ENCODE results near the gene MAGI3.
"Not testable (repeated sequence)": the region's sequence is repeated elsewhere in the genome, so short reads cannot be mapped to it uniquely, and the experiment has no call there.

MAGI3 gene

GRCh38 chr1:113538225-113538624 is 147.9 kb downstream of the MAGI3 start:
- no peaks in the 10 kb centered on the region for H3K36me3 Mint-ChIP-seq (ENCODE audit: low read depth)

GRCh38 chr1:113540335-113540734 is 150.0 kb downstream of the MAGI3 start:
- Mint-ChIP-seq H3K36me3 (ENCODE audit: low read depth) (no peaks in the 10 kb centered on the region), H3K4me1 (ENCODE audit: low read depth) (no peaks in the 10 kb centered on the region), H3K9me3 (no peaks in the 10 kb centered on the region), H3K27ac (no peak overlapping the region), H3K4me3 (no peak overlapping the region), H3K27me3 (no peaks in the 10 kb centered on the region)
- no peak for DNase-seq

More at GRCh38 chr1:113538225-113538624, 147.9 kb downstream of the MAGI3 start:
- no peaks in the 10 kb centered on the region for H3K27me3 Mint-ChIP-seq
- no peak for DNase-seq
- H3K4me3 Mint-ChIP-seq = no peak overlapping the region
- H3K27ac Mint-ChIP-seq = no peak overlapping the region
- H3K4me1 Mint-ChIP-seq (ENCODE audit: low read depth) = no peaks in the 10 kb centered on the region
- H3K9me3 Mint-ChIP-seq = no peaks in the 10 kb centered on the region

- H3K4me3 Mint-ChIP-seq = no peak overlapping the region
- H3K27me3 Mint-ChIP-seq = no peaks in the 10 kb centered on the region
- no peak overlapping the region for H3K27ac Mint-ChIP-seq
- no peak for DNase-seq
- no peaks in the 10 kb centered on the region for H3K4me1 Mint-ChIP-seq (ENCODE audit: low read depth)
- H3K36me3 Mint-ChIP-seq (ENCODE audit: low read depth) = no peaks in the 10 kb centered on the region
- H3K9me3 Mint-ChIP-seq = no peaks in the 10 kb centered on the region
Measured at GRCh38 chr1:113541106-113541505, 150.8 kb downstream of the MAGI3 start.

GRCh38 chr1:113542221-113542701 is 151.9 kb downstream of the MAGI3 start:
- Mint-ChIP-seq H3K36me3 (ENCODE audit: low read depth) (no peaks in the 10 kb centered on the region), H3K9me3 (no peaks in the 10 kb centered on the region), H3K27ac (no peak overlapping the region), H3K4me1 (ENCODE audit: low read depth) (no peaks in the 10 kb centered on the region), H3K27me3 (no peaks in the 10 kb centered on the region), H3K4me3 (no peak overlapping the region)
- no peak for DNase-seq

- Mint-ChIP-seq H3K27me3 (no peaks in the 10 kb centered on the region), H3K9me3 (no peaks in the 10 kb centered on the region), H3K4me3 (no peak overlapping the region), H3K27ac (no peak overlapping the region), H3K36me3 (ENCODE audit: low read depth) (no peaks in the 10 kb centered on the region), H3K4me1 (ENCODE audit: low read depth) (no peaks in the 10 kb centered on the region)
- DNase-seq = no peak
Measured at GRCh38 chr1:113543110-113543509, 152.8 kb downstream of the MAGI3 start.

- Mint-ChIP-seq H3K27me3 (no peaks in the 10 kb centered on the region), H3K9me3 (no peaks in the 10 kb centered on the region), H3K4me3 (no peak overlapping the region), H3K36me3 (ENCODE audit: low read depth) (peaks cover 9% of the 10 kb centered on the region), H3K27ac (no peak overlapping the region), H3K4me1 (ENCODE audit: low read depth) (no peaks in the 10 kb centered on the region)
- no peak for DNase-seq
Measured at GRCh38 chr1:113545210-113545609, 154.9 kb downstream of the MAGI3 start.

- Mint-ChIP-seq H3K4me1 (ENCODE audit: low read depth) (no peaks in the 10 kb centered on the region), H3K27me3 (no peaks in the 10 kb centered on the region)
- DNase-seq = no peak
Measured at GRCh38 chr1:113545626-113546025, 155.3 kb downstream of the MAGI3 start.

GRCh38 chr1:113551728-113552127 is 161.4 kb downstream of the MAGI3 start:
- peaks cover 6% of the 10 kb centered on the region for H3K9me3 Mint-ChIP-seq
- no peak for DNase-seq

More at GRCh38 chr1:113545626-113546025, 155.3 kb downstream of the MAGI3 start:
- Mint-ChIP-seq H3K27ac (no peak overlapping the region), H3K4me3 (no peak overlapping the region), H3K9me3 (no peaks in the 10 kb centered on the region), H3K36me3 (ENCODE audit: low read depth) (peaks cover 9% of the 10 kb centered on the region)

GRCh38 chr1:113552244-113552643 is 161.9 kb downstream of the MAGI3 start:
- Mint-ChIP-seq H3K27ac (no peak overlapping the region), H3K9me3 (peaks cover 6% of the 10 kb centered on the region), H3K36me3 (ENCODE audit: low read depth) (peaks cover 31% of the 10 kb centered on the region), H3K27me3 (no peaks in the 10 kb centered on the region), H3K4me3 (no peak overlapping the region), H3K4me1 (ENCODE audit: low read depth) (no peaks in the 10 kb centered on the region)
- DNase-seq = no peak

More at GRCh38 chr1:113551728-113552127, 161.4 kb downstream of the MAGI3 start:
- H3K36me3 Mint-ChIP-seq (ENCODE audit: low read depth) = peaks cover 31% of the 10 kb centered on the region
- no peaks in the 10 kb centered on the region for H3K4me1 Mint-ChIP-seq (ENCODE audit: low read depth)
- no peak overlapping the region for H3K27ac Mint-ChIP-seq
- H3K4me3 Mint-ChIP-seq = no peak overlapping the region
- H3K27me3 Mint-ChIP-seq = no peaks in the 10 kb centered on the region

GRCh38 chr1:113557187-113557586 is 166.9 kb downstream of the MAGI3 start:
- no peak for DNase-seq
- Mint-ChIP-seq H3K4me3 (no peak overlapping the region), H3K9me3 (peaks cover 35% of the 10 kb centered on the region), H3K36me3 (ENCODE audit: low read depth) (peaks cover 19% of the 10 kb centered on the region), H3K27me3 (no peaks in the 10 kb centered on the region), H3K4me1 (ENCODE audit: low read depth) (no peaks in the 10 kb centered on the region), H3K27ac (no peak overlapping the region)

GRCh38 chr1:113565621-113566020 is 175.3 kb downstream of the MAGI3 start:
- H3K27me3 Mint-ChIP-seq = no peaks in the 10 kb centered on the region
- no peaks in the 10 kb centered on the region for H3K4me1 Mint-ChIP-seq (ENCODE audit: low read depth)
- peaks cover 12% of the 10 kb centered on the region for H3K36me3 Mint-ChIP-seq (ENCODE audit: low read depth)
- no peak for DNase-seq
- H3K27ac Mint-ChIP-seq = no peak overlapping the region
- peaks cover 45% of the 10 kb centered on the region for H3K9me3 Mint-ChIP-seq
- no peak overlapping the region for H3K4me3 Mint-ChIP-seq

GRCh38 chr1:113567427-113567826 is 177.1 kb downstream of the MAGI3 start:
- Mint-ChIP-seq H3K9me3 (peaks cover 48% of the 10 kb centered on the region), H3K27me3 (no peaks in the 10 kb centered on the region), H3K27ac (no peak overlapping the region), H3K36me3 (ENCODE audit: low read depth) (peaks cover 23% of the 10 kb centered on the region), H3K4me3 (no peak overlapping the region), H3K4me1 (ENCODE audit: low read depth) (no peaks in the 10 kb centered on the region)
- DNase-seq = no peak

GRCh38 chr1:113575744-113576260 is 185.5 kb downstream of the MAGI3 start:
- not testable (repeated sequence) for H3K27me3 Mint-ChIP-seq; H3K4me3 Mint-ChIP-seq; DNase-seq; H3K27ac Mint-ChIP-seq; H3K4me1 Mint-ChIP-seq (ENCODE audit: low read depth)
- Mint-ChIP-seq H3K36me3 (ENCODE audit: low read depth) (peaks cover 14% of the 10 kb centered on the region), H3K9me3 (peaks cover 17% of the 10 kb centered on the region)

- DNase-seq = no peak
- Mint-ChIP-seq H3K9me3 (peaks cover 14% of the 10 kb centered on the region), H3K27ac (no peak overlapping the region), H3K27me3 (peaks cover 4% of the 10 kb centered on the region), H3K4me3 (no peak overlapping the region), H3K36me3 (ENCODE audit: low read depth) (peaks cover 14% of the 10 kb centered on the region), H3K4me1 (ENCODE audit: low read depth) (no peaks in the 10 kb centered on the region)
Measured at GRCh38 chr1:113576271-113576670, 186.0 kb downstream of the MAGI3 start.

GRCh38 chr1:113579256-113580018 is 189.1 kb downstream of the MAGI3 start:
- H3K9me3 Mint-ChIP-seq = no peaks in the 10 kb centered on the region
- DNase-seq = no peak
- H3K4me1 Mint-ChIP-seq (ENCODE audit: low read depth) = no peaks in the 10 kb centered on the region
- H3K27ac Mint-ChIP-seq = no peak overlapping the region
- H3K4me3 Mint-ChIP-seq = no peak overlapping the region
- H3K27me3 Mint-ChIP-seq = no peaks in the 10 kb centered on the region
- H3K36me3 Mint-ChIP-seq (ENCODE audit: low read depth) = peaks cover 3% of the 10 kb centered on the region
